Airway epithelial cell (primary cell): Measurements from ENCODE around the gene TRIM44. TPM values are rescaled to one million over a fixed set of nuclear protein-coding genes. Genes with fewer than 3 reads are reported as not detected.

Experiments
- total RNA-seq: library from RNA; depleted of rRNA; stranded (reverse); fragments of >200 nt; gene quantifications from 2 replicates; pipeline ENCODE4 v1.2.3, GENCODE V29; 2015

TRIM44 gene
- total RNA-seq, result 18.3 and 23.6 TPM in 2 replicates

GRCh38 chr11:35662649-35663407, at the start of gene TRIM44:
Gene TRIM44 (plus strand): TSS chr11:35662775. CDS start chr11:35663112, 337 bp downstream.

GRCh38 chr11:35617687-35618496, 44.7 kb upstream of the TRIM44 start, which contains the start of gene FJX1:
Gene FJX1 (plus strand): TSS chr11:35618460. CDS start chr11:35618637, 177 bp downstream.

Other genes starting within 250 kb of the TRIM44 start
- gene SLC1A2, start 243.2 kb upstream of the TRIM44 start, total RNA-seq, result not detected in 2 replicates
- gene PAMR1, start 137.2 kb upstream of the TRIM44 start, total RNA-seq, result 3.8 and 4.5 TPM in 2 replicates
- gene FJX1, start 44.3 kb upstream of the TRIM44 start, total RNA-seq, result 72.9 and 76.9 TPM in 2 replicates